ENCODE measurements around the gene TRAF3.
A peak's percentile ranks its signal among the peaks of the same experiment; 100 is the strongest.

TRAF3 gene

DNA sequence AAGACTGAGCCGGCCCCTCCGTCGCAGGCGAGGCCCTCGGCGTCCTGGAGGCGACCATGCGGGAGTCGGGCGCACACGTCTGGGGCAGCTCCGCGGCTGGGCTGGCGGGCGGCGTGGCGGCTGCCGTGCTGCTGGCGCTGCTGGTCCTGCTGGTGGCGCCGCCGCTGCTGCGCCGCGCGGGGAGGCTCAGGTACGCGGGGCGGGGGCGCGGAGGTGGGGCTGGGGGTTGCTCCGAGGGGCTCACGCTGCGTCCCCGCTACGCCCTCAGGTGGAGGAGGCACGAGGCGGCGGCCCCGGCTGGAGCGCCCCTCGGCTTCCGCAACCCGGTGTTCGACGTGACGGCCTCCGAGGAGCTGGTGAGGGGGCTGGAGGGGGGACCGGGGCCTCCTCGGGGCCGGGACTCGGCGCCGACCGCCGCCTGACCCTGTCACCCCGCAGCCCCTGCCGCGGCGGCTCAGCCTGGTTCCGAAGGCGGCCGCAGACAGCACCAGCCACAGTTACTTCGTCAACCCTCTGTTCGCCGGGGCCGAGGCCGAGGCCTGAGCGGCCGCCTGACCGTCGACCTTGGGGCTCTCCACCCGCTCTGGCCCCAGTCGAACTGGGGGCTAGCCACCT is 153.0 kb downstream of the TRAF3 start:
- no peak overlapping the region for H3K4me3 ChIP-seq (replicated peaks; ENCODE audit: low read depth, low read length)
- DNase-seq (ENCODE audit: low read depth), result no peak
- TF ChIP-seq, protein P1, sequence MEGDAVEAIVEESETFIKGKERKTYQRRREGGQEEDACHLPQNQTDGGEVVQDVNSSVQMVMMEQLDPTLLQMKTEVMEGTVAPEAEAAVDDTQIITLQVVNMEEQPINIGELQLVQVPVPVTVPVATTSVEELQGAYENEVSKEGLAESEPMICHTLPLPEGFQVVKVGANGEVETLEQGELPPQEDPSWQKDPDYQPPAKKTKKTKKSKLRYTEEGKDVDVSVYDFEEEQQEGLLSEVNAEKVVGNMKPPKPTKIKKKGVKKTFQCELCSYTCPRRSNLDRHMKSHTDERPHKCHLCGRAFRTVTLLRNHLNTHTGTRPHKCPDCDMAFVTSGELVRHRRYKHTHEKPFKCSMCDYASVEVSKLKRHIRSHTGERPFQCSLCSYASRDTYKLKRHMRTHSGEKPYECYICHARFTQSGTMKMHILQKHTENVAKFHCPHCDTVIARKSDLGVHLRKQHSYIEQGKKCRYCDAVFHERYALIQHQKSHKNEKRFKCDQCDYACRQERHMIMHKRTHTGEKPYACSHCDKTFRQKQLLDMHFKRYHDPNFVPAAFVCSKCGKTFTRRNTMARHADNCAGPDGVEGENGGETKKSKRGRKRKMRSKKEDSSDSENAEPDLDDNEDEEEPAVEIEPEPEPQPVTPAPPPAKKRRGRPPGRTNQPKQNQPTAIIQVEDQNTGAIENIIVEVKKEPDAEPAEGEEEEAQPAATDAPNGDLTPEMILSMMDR (IDR thresholded peaks at IDR 0.05; ENCODE audit: low read length, missing control alignments), result no peak

- no peak overlapping the region for H3K4me3 ChIP-seq (replicated peaks; ENCODE audit: low read depth, low read length)
- TF ChIP-seq, protein P1 (IDR thresholded peaks at IDR 0.05; ENCODE audit: low read length, missing control alignments), result no peak
- peak; percentile 10 for DNase-seq (ENCODE audit: low read depth)
Measured at GRCh38 chr14:102930753-102931579, 153.7 kb downstream of the TRAF3 start.

- DNase-seq (ENCODE audit: low read depth), result no peak
- TF ChIP-seq, protein P1 (IDR thresholded peaks at IDR 0.05; ENCODE audit: low read length, missing control alignments), result no peak
- H3K4me3 ChIP-seq (replicated peaks; ENCODE audit: low read depth, low read length), result no peak overlapping the region
Measured at GRCh38 chr14:102931580-102932285, 154.5 kb downstream of the TRAF3 start.

DNA sequence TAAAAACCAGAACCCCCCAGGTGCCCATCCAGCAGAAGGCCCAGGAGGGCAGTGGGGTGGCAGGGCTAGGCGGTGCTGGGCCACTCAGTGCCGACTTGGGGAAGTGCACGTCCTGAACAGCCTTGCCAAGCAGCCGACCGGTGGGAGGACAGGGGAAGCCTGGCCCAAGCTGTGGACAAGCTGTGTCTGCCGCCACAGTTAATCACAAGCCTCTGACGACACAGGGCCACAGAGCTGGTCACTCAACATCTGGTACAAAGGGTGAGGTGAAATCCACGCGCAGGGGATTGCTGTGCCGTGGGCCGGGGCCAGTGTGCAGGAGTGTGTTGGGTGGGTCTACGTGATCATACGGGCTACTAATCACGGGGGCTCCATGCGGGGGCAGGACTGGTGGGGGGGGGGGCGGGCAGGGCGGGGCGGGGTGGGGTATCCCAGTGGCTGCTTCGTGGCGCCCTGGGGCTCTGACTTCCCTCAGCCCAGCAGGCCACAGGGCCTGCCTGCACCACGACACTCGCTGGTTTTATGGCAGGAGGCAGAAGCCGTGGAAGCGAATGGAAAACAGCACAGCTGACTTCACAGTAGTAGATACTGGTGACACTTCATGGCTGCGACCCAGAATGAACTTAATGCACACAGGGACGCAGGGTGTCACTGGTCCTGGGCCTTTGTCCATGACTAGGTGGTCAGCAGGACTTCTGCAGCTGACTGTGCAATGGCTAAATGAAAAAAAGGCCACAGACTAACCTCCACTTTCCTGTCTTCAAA is 155.4 kb downstream of the TRAF3 start:
- no peak overlapping the region for H3K4me3 ChIP-seq (replicated peaks; ENCODE audit: low read depth, low read length)
- DNase-seq (ENCODE audit: low read depth), result no peak
- TF ChIP-seq, protein P1 (IDR thresholded peaks at IDR 0.05; ENCODE audit: low read length, missing control alignments), result no peak

DNA sequence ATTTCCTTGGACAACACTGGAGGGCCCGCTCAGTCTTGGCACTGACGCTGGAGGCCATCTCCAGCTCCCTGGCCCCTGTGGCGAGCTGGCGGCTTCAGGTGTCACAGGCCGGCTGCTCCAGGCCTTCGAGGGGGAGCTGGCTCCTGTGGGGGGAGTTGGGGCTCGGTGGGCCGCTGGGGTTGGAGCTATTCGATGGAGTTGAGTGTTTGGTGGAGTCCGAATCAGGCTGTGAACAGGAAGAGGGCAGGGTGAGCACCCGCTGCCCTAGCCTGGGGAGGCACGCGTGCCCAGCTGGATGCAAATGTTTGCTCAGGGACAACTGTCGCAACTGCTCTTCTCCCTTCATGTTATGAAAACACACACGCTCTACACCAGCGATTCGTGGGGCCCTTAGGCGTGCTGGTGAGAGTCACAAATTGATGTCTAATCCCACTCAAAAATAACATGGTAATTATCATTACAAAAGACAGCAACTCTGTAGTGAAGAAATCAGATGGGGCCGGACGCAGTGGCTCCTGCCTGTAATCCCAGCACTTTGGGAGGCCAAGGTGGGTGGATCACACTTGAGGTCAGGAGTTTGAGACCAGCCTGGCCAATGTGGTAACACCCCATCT is 156.5 kb downstream of the TRAF3 start:
- DNase-seq (ENCODE audit: low read depth), result no peak
- TF ChIP-seq, protein P1 (IDR thresholded peaks at IDR 0.05; ENCODE audit: low read length, missing control alignments), result no peak
- no peak overlapping the region for H3K4me3 ChIP-seq (replicated peaks; ENCODE audit: low read depth, low read length)

- no peak overlapping the region for H3K4me3 ChIP-seq (replicated peaks; ENCODE audit: low read depth, low read length)
- no peak for DNase-seq (ENCODE audit: low read depth)
- TF ChIP-seq, protein P1 (IDR thresholded peaks at IDR 0.05; ENCODE audit: low read length, missing control alignments), result no peak
Measured at GRCh38 chr14:102935756-102936155, 158.5 kb downstream of the TRAF3 start.

All from fibroblast of pulmonary artery (primary cell).